LoVo (cell line): Measurements from ENCODE around the gene GREB1.

Experiments used
- DNase-seq: peaks from one replicate; pipeline ENCODE4 v3.0.0-alpha.2; 2016; ENCODE audit warnings: low spot score

GREB1 gene

DNA sequence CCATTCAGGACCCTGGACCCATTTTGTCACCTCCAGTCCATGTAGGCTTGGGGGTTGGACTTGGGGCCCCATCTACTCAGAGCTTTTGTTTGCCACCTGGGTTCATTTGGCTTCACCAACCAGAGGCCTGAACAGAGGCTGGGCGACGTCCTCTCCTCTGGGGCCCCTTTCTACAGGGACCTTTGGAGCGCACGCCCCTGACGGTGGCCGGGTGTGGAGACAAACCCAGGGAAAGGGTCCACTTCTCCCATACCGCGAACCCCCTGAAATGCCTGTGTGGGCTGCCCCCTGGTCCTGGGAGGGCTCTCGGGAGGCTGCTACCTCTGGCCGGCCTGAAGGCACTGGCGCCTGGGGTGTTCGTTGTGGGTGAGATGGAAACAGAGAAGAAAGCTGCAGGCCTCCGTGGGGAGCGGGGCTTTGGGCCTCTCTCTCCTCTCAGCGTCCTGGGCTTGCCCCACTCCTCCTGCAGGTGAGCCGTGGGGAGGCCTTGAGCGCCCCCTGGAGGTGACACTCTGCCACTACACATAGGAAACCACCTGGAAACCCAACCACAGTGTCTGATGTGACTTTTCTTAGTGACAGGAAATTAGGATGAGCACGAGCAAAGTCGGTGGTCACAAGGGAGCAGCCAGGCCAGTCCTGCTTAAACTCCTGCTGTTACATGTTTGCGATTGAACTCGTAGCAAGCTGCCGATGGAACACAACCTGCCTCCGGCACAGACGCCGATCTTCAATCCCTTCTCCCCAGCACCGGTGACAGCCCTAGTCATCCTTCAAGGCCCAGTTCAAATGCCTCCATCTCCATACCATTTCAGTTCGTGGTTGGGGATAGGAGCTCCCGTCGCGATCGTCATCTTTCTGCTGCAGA is 148.1 kb downstream of the GREB1 start:
- peak; percentile 20 for DNase-seq

DNA sequence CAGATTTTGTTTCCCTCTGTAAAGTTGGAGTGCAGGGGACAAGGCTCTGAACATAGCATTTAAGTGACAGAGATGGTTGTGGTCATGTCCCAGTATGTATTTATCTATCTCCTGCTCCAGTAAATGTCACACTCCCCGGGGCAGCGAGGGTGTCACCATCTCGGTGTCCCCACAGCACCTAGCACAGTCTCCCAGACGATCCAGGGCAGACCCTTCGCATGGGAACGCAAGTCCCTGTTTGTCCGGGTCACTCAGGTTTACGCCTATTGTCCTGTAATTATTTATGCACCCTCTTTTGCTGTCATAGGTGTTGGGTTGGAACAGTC is 148.7 kb downstream of the GREB1 start:
- DNase-seq = no peak

DNA sequence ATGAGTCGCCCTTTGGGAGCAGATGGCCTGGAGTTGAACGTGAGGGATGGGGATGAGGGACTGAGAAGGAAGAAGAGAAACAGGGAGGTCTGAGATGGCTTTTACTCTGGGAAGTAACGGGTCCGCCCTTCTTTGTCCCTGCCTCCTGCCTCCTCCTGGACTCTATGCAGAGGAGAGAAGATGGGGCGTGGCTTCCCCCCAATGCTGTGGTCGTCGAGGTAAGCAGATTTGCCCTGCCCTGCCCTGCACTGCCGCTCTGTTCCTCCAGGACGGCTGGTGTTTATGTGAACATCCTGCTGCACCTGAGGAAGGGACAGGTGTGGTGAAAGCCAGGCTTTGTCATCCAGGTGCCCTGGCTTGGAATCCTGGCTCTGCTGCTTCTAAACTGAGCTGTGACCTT is 149.6 kb downstream of the GREB1 start:
- no peak for DNase-seq

DNA sequence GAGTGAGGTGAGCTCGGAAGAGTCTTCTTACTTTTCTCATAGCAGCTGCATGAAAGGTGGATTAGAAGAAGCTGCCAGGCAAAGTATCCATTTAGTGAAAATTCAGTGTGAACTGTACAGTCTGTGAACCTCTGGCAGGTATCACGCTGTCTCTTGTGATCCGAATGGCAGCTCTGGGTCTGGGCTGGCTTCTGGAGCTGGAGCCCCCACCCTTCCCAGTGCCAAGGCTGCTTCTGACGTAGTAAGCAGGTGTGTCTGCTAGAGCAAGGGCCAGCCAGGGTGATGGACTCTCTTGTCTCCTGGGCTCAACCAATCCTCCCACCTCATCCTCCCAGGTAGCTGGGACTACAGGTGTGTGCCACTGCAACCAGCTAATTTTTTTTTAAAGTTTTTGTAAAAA is 150.1 kb downstream of the GREB1 start:
- DNase-seq = no peak

DNA sequence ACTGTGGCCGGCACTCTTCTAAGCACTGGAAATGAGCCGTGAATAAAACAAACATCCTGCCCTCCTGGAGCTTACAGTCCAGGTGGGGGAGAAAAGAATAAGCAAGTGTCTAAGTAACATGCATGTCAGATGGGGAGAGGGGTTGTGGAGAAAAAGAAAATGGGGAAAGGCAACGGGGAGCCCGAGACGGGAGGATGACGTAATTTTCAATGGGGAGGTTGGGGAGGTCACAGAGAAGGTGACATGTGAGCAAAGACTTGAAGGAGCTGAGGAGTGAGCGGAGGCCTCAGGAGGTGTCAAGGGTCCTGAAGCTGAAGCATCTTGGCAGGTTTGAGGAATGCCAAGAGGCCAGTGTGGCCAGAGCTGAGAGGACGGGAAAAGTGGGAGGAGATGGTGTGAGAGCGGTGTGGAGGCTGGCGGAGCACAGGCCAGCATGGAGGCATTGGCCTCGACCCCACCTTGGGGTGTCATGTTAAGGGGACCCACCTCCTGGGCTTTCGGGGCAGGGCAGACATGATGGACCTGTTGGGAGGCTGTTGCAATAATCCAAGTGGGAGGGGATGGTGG is 151.1 kb downstream of the GREB1 start:
- DNase-seq = no peak

DNA sequence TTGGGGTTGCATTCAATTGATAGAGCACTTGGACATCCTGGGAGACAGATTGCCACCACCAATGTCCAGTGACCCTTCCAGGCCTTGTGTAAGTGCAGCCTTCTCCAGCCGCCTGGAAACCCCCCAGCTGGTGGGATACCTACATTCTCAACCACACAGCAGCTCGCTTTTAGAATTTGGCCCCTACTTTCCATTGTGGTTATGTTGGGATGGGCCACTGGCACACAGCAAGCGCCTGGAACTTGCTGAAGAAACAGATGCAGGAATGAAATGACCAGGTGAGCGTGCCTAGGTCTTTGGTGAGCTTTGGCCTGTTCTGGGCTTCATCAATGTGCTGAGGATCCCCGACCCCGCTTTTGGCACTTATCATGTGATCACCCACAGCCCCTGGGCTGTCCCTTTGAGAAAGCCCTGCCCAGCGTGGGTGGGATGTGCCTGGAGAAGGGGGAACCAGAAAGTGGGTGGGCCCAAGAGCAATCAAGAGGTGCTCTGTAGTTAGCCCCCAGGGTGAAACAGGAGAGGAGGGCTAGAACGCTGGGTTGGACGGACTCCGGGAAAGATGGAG is 152.1 kb downstream of the GREB1 start:
- DNase-seq = no peak

DNA sequence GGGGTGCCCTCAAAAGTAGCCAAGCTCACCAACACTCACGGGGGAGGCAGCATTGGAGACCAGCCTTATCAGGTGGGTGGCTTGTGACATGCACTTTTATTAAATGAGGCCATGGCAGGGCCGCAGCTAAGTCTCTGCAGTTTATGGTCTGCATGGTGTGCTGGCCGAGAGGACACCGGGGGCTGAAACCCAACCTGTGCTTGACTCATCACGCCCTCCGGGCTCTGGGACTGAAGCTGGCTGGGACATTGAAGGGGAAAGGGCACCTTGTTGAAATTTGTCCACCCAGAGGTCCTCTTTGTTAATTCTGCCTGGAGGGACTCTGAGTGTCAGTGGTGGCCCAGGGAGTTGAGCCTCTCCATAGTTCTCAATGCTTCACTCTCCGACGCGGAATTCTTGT is 153.9 kb downstream of the GREB1 start:
- no peak for DNase-seq

DNA sequence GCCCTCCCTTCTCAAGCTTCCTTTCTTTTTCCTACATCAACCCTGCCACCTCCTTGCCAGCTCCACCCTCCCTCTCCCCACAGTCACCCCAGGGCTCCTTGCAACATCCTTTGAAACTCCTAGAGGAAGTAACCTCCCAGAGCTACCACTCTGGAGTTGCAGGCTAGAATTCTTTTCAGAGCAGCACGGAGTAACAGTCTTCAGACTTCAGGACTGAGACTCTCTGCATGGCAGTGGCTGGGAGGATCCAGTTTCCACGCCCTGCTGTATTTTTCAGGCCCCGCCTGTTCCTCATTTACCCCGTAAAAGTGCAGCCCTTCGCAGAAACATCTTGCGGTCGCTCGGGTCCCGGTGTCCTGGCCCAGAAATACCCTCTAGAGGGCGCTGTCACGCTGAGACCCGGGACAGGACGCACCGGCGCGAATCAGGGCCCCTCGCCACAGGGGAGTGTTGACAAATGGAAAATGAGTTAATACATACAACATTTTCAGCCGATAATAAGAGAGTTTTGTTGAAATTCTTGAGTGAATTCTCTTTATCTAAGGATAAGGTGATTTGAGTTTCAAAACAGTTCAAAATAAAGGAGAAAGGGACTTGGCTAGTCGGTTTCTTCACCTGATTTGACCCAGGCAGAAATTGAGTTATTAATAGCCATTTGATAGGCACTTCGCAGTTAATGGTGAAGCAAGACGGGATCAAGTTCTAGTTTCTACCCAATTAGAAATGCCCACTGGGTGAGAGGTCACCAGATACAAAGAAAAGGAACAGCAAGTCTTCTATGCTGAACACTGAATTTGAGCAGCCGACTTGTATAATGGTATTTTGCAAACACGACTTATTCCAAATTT is 154.6 kb downstream of the GREB1 start:
- DNase-seq = peak; percentile 65

DNA sequence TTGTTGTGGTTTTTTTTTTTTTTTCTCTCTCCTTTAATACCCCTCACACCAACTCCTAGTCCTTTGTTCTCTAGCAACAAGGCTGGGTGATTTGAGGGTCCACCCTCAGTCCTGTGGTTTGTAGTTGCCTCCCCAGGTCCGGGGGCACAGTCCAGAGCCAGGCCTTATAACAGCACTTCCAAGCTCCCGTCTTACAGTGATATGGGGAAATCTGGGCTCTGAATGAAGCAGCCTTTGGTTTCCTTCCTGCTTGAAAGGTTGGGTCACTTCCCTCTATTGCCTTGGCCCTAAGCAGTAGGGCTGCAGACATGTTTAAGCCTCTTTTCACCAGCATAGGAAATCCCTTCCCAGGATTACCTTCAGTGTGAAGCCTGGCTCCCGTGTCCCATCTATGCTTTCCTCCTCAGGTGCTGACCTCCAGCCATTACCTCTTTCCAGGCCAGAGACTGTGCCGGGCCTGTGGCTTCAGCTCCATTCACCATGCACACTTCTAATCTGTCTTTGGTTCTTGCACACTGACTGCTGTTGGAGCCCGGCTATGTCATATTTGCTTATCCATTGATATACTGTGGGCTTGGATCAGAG is 157.3 kb downstream of the GREB1 start:
- DNase-seq = no peak
